MM.1S (cell line): ENCODE measurements around the gene KCNT1.
"Not testable (repeated sequence)": the region's sequence is repeated elsewhere in the genome, so short reads cannot be mapped to it uniquely, and the experiment has no call there.

Experiments
- DNase-seq: peaks from one replicate; pipeline ENCODE4 v3.0.0-alpha.2; 2015
- H2AFZ ChIP-seq: fragments of 300-600 bp; sonication (generic); 2 replicates; pipeline ENCODE4 v1.6.0; 2016; ENCODE audit warnings: antibody characterized with exemption, low read length
- H3F3A ChIP-seq: fragments of 300-600 bp; sonication (generic); 2 replicates; pipeline ENCODE4 v1.6.1; 2016; ENCODE audit warnings: mild to moderate bottlenecking, antibody characterized with exemption, low read length, moderate library complexity, mixed read lengths; ENCODE audit not compliant: insufficient read depth
- H3K27ac ChIP-seq: fragments of 300-600 bp; sonication (generic); 2 replicates; pipeline ENCODE4 v1.5.1; 2016; ENCODE audit warnings: mild to moderate bottlenecking, low read length
- H3K27me3 ChIP-seq: fragments of 300-600 bp; sonication (generic); replicated peaks from 2 replicates; pipeline ENCODE4 v1.6.0; 2016; ENCODE audit warnings: low read length; ENCODE audit not compliant: insufficient read depth
- H3K36me3 ChIP-seq: fragments of 300-600 bp; sonication (generic); replicated peaks from 2 replicates; pipeline ENCODE4 v1.6.1; 2016; ENCODE audit warnings: mild to moderate bottlenecking, low read length, mixed read lengths; ENCODE audit not compliant: insufficient read depth
- H3K4me1 ChIP-seq: fragments of 300-600 bp; sonication (generic); 2 replicates; pipeline ENCODE4 v1.6.1; 2016; ENCODE audit warnings: low read length, mixed read lengths
- H3K4me2 ChIP-seq: fragments of 300-600 bp; sonication (generic); 2 replicates; pipeline ENCODE4 v1.6.0; 2016; ENCODE audit warnings: low read depth, low read length
- H3K4me3 ChIP-seq: fragments of 300-600 bp; sonication (generic); 2 replicates; pipeline ENCODE4 v1.5.1; 2016; ENCODE audit warnings: low read length, mixed read lengths
- H3K79me2 ChIP-seq: fragments of 300-600 bp; sonication (generic); 2 replicates; pipeline ENCODE4 v1.6.1; 2016; ENCODE audit warnings: mixed run types, low read length, mixed read lengths
- H3K9ac ChIP-seq: fragments of 300-600 bp; sonication (generic); 2 replicates; pipeline ENCODE4 v1.6.1; 2016; ENCODE audit warnings: low read length, mixed read lengths
- H3K9me2 ChIP-seq: fragments of 300-600 bp; sonication (generic); replicated peaks from 2 replicates; pipeline ENCODE4 v1.6.1; 2016; ENCODE audit warnings: mild to moderate bottlenecking, low read length, mixed read lengths; ENCODE audit not compliant: insufficient read depth
- H3K9me3 ChIP-seq: fragments of 300-600 bp; sonication (generic); replicated peaks from 2 replicates; pipeline ENCODE4 v1.6.1; 2016; ENCODE audit warnings: mild to moderate bottlenecking, low read length, mixed read lengths; ENCODE audit not compliant: insufficient read depth
- H4K20me1 ChIP-seq: fragments of 300-600 bp; sonication (generic); 2 replicates; pipeline ENCODE4 v1.6.1; 2016; ENCODE audit warnings: mild to moderate bottlenecking, low read length, moderate library complexity, mixed read lengths; ENCODE audit not compliant: insufficient read depth
- CTCF ChIP-seq: fragments of 300-600 bp; sonication (generic); IDR thresholded peaks from 2 replicates; pipeline ENCODE4 v1.5.1; 2016; ENCODE audit warnings: antibody characterized with exemption, low read length, mixed read lengths
- EZH2 ChIP-seq: fragments of 300-600 bp; sonication (generic); optimal IDR thresholded peaks from 2 replicates; pipeline ENCODE3; 2017; ENCODE audit warnings: low read depth, mild to moderate bottlenecking, antibody characterized with exemption, low read length, mixed read lengths
- EZH2phosphoT487 ChIP-seq: fragments of 300-600 bp; sonication (generic); IDR thresholded peaks from 2 replicates; pipeline ENCODE4 v1.6.1; 2018; ENCODE audit warnings: antibody characterized with exemption, low read length

KCNT1 gene

GRCh38 chr9:135666534-135667462 is 35.2 kb upstream of the KCNT1 start:
- Histone ChIP-seq H3K4me1 (0 out of 2 replicates have a peak, but pooled peaks cover 4% of the 10 kb centered on the region), H3K27me3 (peaks cover 88% of the 10 kb centered on the region), H3K27ac (no peak overlapping the region), H3K79me2 (no peaks in the 10 kb centered on the region), H3K9me2 (no peaks in the 10 kb centered on the region), H3K4me2 (no peak overlapping the region), H3K36me3 (no peaks in the 10 kb centered on the region), H4K20me1 (no peaks in the 10 kb centered on the region), H3K9ac (no peak overlapping the region), H2AFZ (no peak overlapping the region), H3K4me3 (no peak overlapping the region), H3F3A (no peaks in the 10 kb centered on the region), H3K9me3 (no peaks in the 10 kb centered on the region)
- no peak for TF ChIP-seq EZH2phosphoT487
- no peak for TF ChIP-seq EZH2
- TF ChIP-seq CTCF = no peak
- DNase-seq = peak; percentile 36

- no peak overlapping the region for H3K27ac ChIP-seq
- H3K4me3 ChIP-seq = no peak overlapping the region
- H3F3A ChIP-seq = no peaks in the 10 kb centered on the region
- H3K9me3 ChIP-seq = no peaks in the 10 kb centered on the region
- H3K36me3 ChIP-seq = no peaks in the 10 kb centered on the region
- H4K20me1 ChIP-seq = no peaks in the 10 kb centered on the region
- no peaks in the 10 kb centered on the region for H3K79me2 ChIP-seq
- no peak for TF ChIP-seq EZH2phosphoT487
- TF ChIP-seq EZH2 = no peak
- H3K4me1 ChIP-seq = 0 out of 2 replicates have a peak, but pooled peaks cover 4% of the 10 kb centered on the region
- no peak for DNase-seq
- no peak overlapping the region for H3K4me2 ChIP-seq
- H3K27me3 ChIP-seq = peaks cover 86% of the 10 kb centered on the region
- no peaks in the 10 kb centered on the region for H3K9me2 ChIP-seq
- H3K9ac ChIP-seq = no peak overlapping the region
- H2AFZ ChIP-seq = no peak overlapping the region
These were observed 34.5 kb upstream of the KCNT1 start for GRCh38 chr9:135667463-135668001.

GRCh38 chr9:135669018-135669417 is 33.0 kb upstream of the KCNT1 start:
- H3K4me3 ChIP-seq, H4K20me1 ChIP-seq, H3K9me2 ChIP-seq, DNase-seq, H3K27ac ChIP-seq, H3F3A ChIP-seq, H2AFZ ChIP-seq, H3K4me2 ChIP-seq, H3K9ac ChIP-seq, H3K79me2 ChIP-seq, H3K36me3 ChIP-seq, H3K9me3 ChIP-seq, H3K4me1 ChIP-seq: not testable (repeated sequence)
- H3K27me3 ChIP-seq = peaks cover 87% of the 10 kb centered on the region

- H3K27me3 ChIP-seq = peaks cover 87% of the 10 kb centered on the region
- no peaks in the 10 kb centered on the region for H3K9me2 ChIP-seq
- no peak overlapping the region for H3K27ac ChIP-seq
- H3K79me2 ChIP-seq = no peaks in the 10 kb centered on the region
- 0 out of 2 replicates have a peak, but pooled peaks cover 4% of the 10 kb centered on the region for H3K4me1 ChIP-seq
- H3F3A ChIP-seq = no peaks in the 10 kb centered on the region
- no peaks in the 10 kb centered on the region for H3K9me3 ChIP-seq
- no peak for DNase-seq
- H3K36me3 ChIP-seq = no peaks in the 10 kb centered on the region
- H3K4me2 ChIP-seq = no peak overlapping the region
- TF ChIP-seq CTCF (no peak), EZH2 (no peak), EZH2phosphoT487 (no peak)
- no peak overlapping the region for H2AFZ ChIP-seq
- H4K20me1 ChIP-seq = no peaks in the 10 kb centered on the region
- no peak overlapping the region for H3K4me3 ChIP-seq
- no peak overlapping the region for H3K9ac ChIP-seq
These were observed 32.2 kb upstream of the KCNT1 start for GRCh38 chr9:135669616-135670285.
